IMR-90 (cell line): ENCODE results near the gene LHFPL3. TPM values are rescaled to one million over a fixed set of nuclear protein-coding genes. Genes with fewer than 3 reads are reported as not detected.

Experiments
- ATAC-seq: fragments of 200-7000 bp; cut with Tn5 transposase; 2 replicates; pipeline ENCODE4 v1.9.1; 2020; ENCODE audit warnings: low read depth, mild to moderate bottlenecking, moderate library complexity
- BruUV-seq: library from RNA; stranded (reverse); fragments of 400-500 nt; replicated peaks from 2 replicates; lab custom pipeline; 2021; lab: Mats Ljungman, UMichigan
- CTCF ChIA-PET: fragments of 300-600 bp; formaldehyde crosslinking; extraction: SDS; loops from one replicate; lab custom pipeline; 2021; ENCODE audit warnings: antibody characterized with exemption; lab: Yijun Ruan, JAX
- POLR2A ChIA-PET: fragments of 300-600 bp; sonication (Branson Sonifier 250); formaldehyde crosslinking; loops from one replicate; lab custom pipeline; 2022; ENCODE audit warnings: antibody characterized with exemption; ENCODE audit not compliant: unreplicated experiment; lab: Charles Lee
- DNase-seq: peaks from one replicate; pipeline ENCODE4 v3.0.0; 2013
- H2AFZ ChIP-seq: replicated peaks from 2 replicates; pipeline ENCODE3; 2013; ENCODE audit warnings: low read length, mild to moderate bottlenecking; ENCODE audit not compliant: poor library complexity
- H2AK5ac ChIP-seq: 2 replicates; pipeline ENCODE4 v1.6.1; 2013; ENCODE audit warnings: low read depth, low read length, inconsistent platforms
- H2AK9ac ChIP-seq: replicated peaks from 2 replicates; pipeline ENCODE3; 2013; ENCODE audit warnings: mild to moderate bottlenecking, low read depth, low read length, moderate library complexity; ENCODE audit not compliant: poor library complexity
- H2BK120ac ChIP-seq: 2 replicates; pipeline ENCODE4 v1.6.1; 2013; ENCODE audit warnings: low read depth, low read length, inconsistent platforms
- H2BK15ac ChIP-seq: 3 replicates; pipeline ENCODE4 v1.6.1; 2013; ENCODE audit warnings: low read depth, low read length, inconsistent platforms
- H2BK20ac ChIP-seq: 2 replicates; pipeline ENCODE4 v1.6.1; 2013; ENCODE audit warnings: low read depth, mild to moderate bottlenecking, inconsistent platforms, low read length, moderate library complexity
- H2BK5ac ChIP-seq: 2 replicates; pipeline ENCODE4 v1.6.1; 2013; ENCODE audit warnings: mild to moderate bottlenecking, low read depth, low read length, inconsistent platforms; ENCODE audit not compliant: poor library complexity, severe bottlenecking
- H3K14ac ChIP-seq: replicated peaks from 2 replicates; pipeline ENCODE4 v1.6.1; 2013; ENCODE audit warnings: low read depth, low read length, inconsistent platforms
- H3K18ac ChIP-seq: 2 replicates; pipeline ENCODE4 v1.6.1; 2013; ENCODE audit warnings: low read depth, low read length, control low read depth
- H3K23ac ChIP-seq: 2 replicates; pipeline ENCODE4 v1.6.1; 2013; ENCODE audit warnings: low read depth, low read length, inconsistent platforms
- H3K27ac ChIP-seq: 2 replicates; pipeline ENCODE4 v1.5.1; 2013; ENCODE audit warnings: mild to moderate bottlenecking, control low read depth, low read length; ENCODE audit not compliant: insufficient read depth
- H3K27me3 ChIP-seq: 2 replicates; pipeline ENCODE4 v1.6.1; 2013; ENCODE audit warnings: low read length; ENCODE audit not compliant: control insufficient read depth, insufficient read depth
- H3K36me3 ChIP-seq: 2 replicates; pipeline ENCODE4 v1.6.1; 2013; ENCODE audit warnings: low read length, mixed read lengths; ENCODE audit not compliant: control insufficient read depth, insufficient read depth
- H3K4ac ChIP-seq: 2 replicates; pipeline ENCODE4 v1.6.1; 2013; ENCODE audit warnings: low read depth, low read length, inconsistent platforms
- H3K4me1 ChIP-seq: 2 replicates; pipeline ENCODE4 v1.6.1; 2013; ENCODE audit warnings: low read length, mixed read lengths; ENCODE audit not compliant: control insufficient read depth, insufficient read depth
- H3K4me2 ChIP-seq: 2 replicates; pipeline ENCODE4 v1.6.1; 2013; ENCODE audit warnings: low read depth, mild to moderate bottlenecking, control low read depth, low read length, moderate library complexity
- H3K4me3 ChIP-seq: 2 replicates; pipeline ENCODE4 v1.5.1; 2013; ENCODE audit warnings: low read depth, mild to moderate bottlenecking, control low read depth, low read length, moderate library complexity; ENCODE audit not compliant: insufficient read depth
- H3K56ac ChIP-seq: 2 replicates; pipeline ENCODE4 v1.6.1; 2013; ENCODE audit warnings: low read length, inconsistent platforms; ENCODE audit not compliant: insufficient read depth; ENCODE audit errors: extremely low read depth
- H3K79me1 ChIP-seq, 2 experiments: 2 replicates each; pipeline ENCODE4 v1.6.1; 2013; ENCODE audit warnings: low read length in 2 of 2, inconsistent platforms in 1 of 2, low read depth in 1 of 2
- H3K9ac ChIP-seq: 2 replicates; pipeline ENCODE4 v1.6.1; 2013; ENCODE audit warnings: low read depth, low read length, control low read depth
- H3K9me1 ChIP-seq: 2 replicates; pipeline ENCODE4 v1.6.1; 2013; ENCODE audit warnings: low read length, inconsistent platforms; ENCODE audit not compliant: insufficient read depth
- H3K9me3 ChIP-seq: 2 replicates; pipeline ENCODE4 v1.6.1; 2013; ENCODE audit warnings: low read length; ENCODE audit not compliant: control insufficient read depth, insufficient read depth
- H4K20me1 ChIP-seq: 2 replicates; pipeline ENCODE4 v1.6.1; 2013; ENCODE audit warnings: low read length, inconsistent platforms; ENCODE audit not compliant: insufficient read depth
- H4K5ac ChIP-seq: 2 replicates; pipeline ENCODE4 v1.6.1; 2013; ENCODE audit warnings: mild to moderate bottlenecking, low read depth, low read length, control low read depth
- H4K8ac ChIP-seq, 2 experiments: 2 replicates each; pipeline ENCODE4 v1.6.1; 2013; ENCODE audit warnings: low read depth in 2 of 2, low read length in 2 of 2, control low read depth in 1 of 2, inconsistent platforms in 1 of 2
- H4K91ac ChIP-seq: 2 replicates; pipeline ENCODE4 v1.6.1; 2013; ENCODE audit warnings: low read depth, low read length, inconsistent platforms; ENCODE audit not compliant: insufficient read depth
- BHLHE40 ChIP-seq: fragments of 150-350 bp; IDR thresholded peaks from 2 replicates; pipeline ENCODE4 v1.6.1; 2016; ENCODE audit warnings: mild to moderate bottlenecking, low read depth, low read length
- CEBPB ChIP-seq: IDR thresholded peaks from 2 replicates; pipeline ENCODE4 v1.6.1; 2012; ENCODE audit warnings: low read depth, low read length, improper control_type of control experiment
- CHD1 ChIP-seq: IDR thresholded peaks from 2 replicates; pipeline ENCODE4 v1.6.1; 2012; ENCODE audit warnings: low read depth, low read length, improper control_type of control experiment
- ELK1 ChIP-seq: fragments of 150-350 bp; IDR thresholded peaks from 2 replicates; pipeline ENCODE4 v1.6.1; 2016; ENCODE audit warnings: low read depth, mild to moderate bottlenecking, low read length, moderate library complexity, borderline replicate concordance
- FOS ChIP-seq: fragments of 150-350 bp; IDR thresholded peaks from 2 replicates; pipeline ENCODE4 v1.6.1; 2016; ENCODE audit warnings: low read depth, low read length
- MAFK ChIP-seq: IDR thresholded peaks from 2 replicates; pipeline ENCODE4 v1.6.1; 2012; ENCODE audit warnings: low read depth, low read length, improper control_type of control experiment
- MAZ ChIP-seq: IDR thresholded peaks from 2 replicates; pipeline ENCODE4 v1.6.1; 2012; ENCODE audit warnings: low read depth, mild to moderate bottlenecking, low read length, improper control_type of control experiment, moderate library complexity, borderline replicate concordance
- MXI1 ChIP-seq: IDR thresholded peaks from 2 replicates; pipeline ENCODE4 v1.6.1; 2012; ENCODE audit warnings: low read depth, mild to moderate bottlenecking, low read length, moderate library complexity, borderline replicate concordance
- NFE2L2 ChIP-seq: fragments of 150-350 bp; IDR thresholded peaks from 2 replicates; pipeline ENCODE4 v1.6.1; 2016; ENCODE audit warnings: low read depth, mild to moderate bottlenecking, low read length
- POLR2A ChIP-seq: IDR thresholded peaks from 2 replicates; pipeline ENCODE4 v1.6.1; 2012; ENCODE audit warnings: mild to moderate bottlenecking, low read depth, low read length
- RAD21 ChIP-seq: IDR thresholded peaks from 2 replicates; pipeline ENCODE4 v1.6.1; 2012; ENCODE audit warnings: low read length, improper control_type of control experiment
- RCOR1 ChIP-seq: IDR thresholded peaks from 2 replicates; pipeline ENCODE4 v1.6.1; 2012; ENCODE audit warnings: mild to moderate bottlenecking, low read length, improper control_type of control experiment; ENCODE audit not compliant: insufficient replicate concordance
- RFX5 ChIP-seq: IDR thresholded peaks from 2 replicates; pipeline ENCODE4 v1.8.0; 2012; ENCODE audit warnings: low read depth, mild to moderate bottlenecking, low read length, moderate library complexity
- SMC3 ChIP-seq: fragments of 150-350 bp; IDR thresholded peaks from 2 replicates; pipeline ENCODE4 v1.6.1; 2016; ENCODE audit warnings: low read depth, mild to moderate bottlenecking, antibody characterized with exemption, low read length, moderate library complexity
- WGBS, 2 experiments: methylation state at CpG; one replicate each; pipeline versions ENCODE4 v1.1.5 to v1.1.7; 2013; ENCODE audit warnings: missing lambda C conversion rate in 2 of 2; ENCODE audit not compliant: insufficient read length in 1 of 2; ENCODE audit errors: extremely low coverage in 2 of 2; 5-methylcytosine and 5-hydroxymethylcytosine counted together
- dilution Hi-C: fragments of 300-500 bp; cut with HindIII; formaldehyde crosslinking; loops from one replicate; pipeline ENCODE4 v1.14.3; 2018; ENCODE audit warnings: low sequenced_read_pairs; ENCODE audit not compliant: unreplicated experiment
- in situ Hi-C: fragments of 300-500 bp; cut with MboI; formaldehyde crosslinking; loops from 3 replicates; pipeline ENCODE4 v1.14.3; 2019; ENCODE audit warnings: low sequenced_read_pairs, inconsistent platforms, mixed read lengths
- intact Hi-C: fragments of 100-400 bp; cut with micrococcal nuclease; formaldehyde crosslinking; loops from 2 replicates; pipeline ENCODE4 v1.10.0; 2022
- polyA plus RNA-seq, 3 experiments: library from polyadenylated mRNA; depleted of rRNA; stranded (reverse); fragments of >200 nt; gene quantifications; 2 replicates each; pipeline ENCODE4 v1.2.3, GENCODE V29; 2012; ENCODE audit warnings: low replicate concordance in 1 of 3
- total RNA-seq: library from RNA; depleted of rRNA; stranded (reverse); fragments of >200 nt; gene quantifications from 2 replicates; pipeline ENCODE4 v1.2.3, GENCODE V29; 2012
- TF ChIP-seq, protein P1 (sequence below): conservative IDR thresholded peaks from 2 replicates; pipeline ENCODE4 v1.5.1; 2012; ENCODE audit warnings: mild to moderate bottlenecking, low read depth, low read length, improper control_type of control experiment
- TF ChIP-seq, protein P2 (sequence below): fragments of 150-350 bp; IDR thresholded peaks from 2 replicates; pipeline ENCODE4 v1.6.1; 2017; ENCODE audit warnings: mild to moderate bottlenecking, antibody characterized with exemption, low read length, low read depth

LHFPL3 gene
- total and polyA plus RNA-seq, 2 of the 4 experiments (the other 2 are of a cell fraction), result not detected

DNA sequence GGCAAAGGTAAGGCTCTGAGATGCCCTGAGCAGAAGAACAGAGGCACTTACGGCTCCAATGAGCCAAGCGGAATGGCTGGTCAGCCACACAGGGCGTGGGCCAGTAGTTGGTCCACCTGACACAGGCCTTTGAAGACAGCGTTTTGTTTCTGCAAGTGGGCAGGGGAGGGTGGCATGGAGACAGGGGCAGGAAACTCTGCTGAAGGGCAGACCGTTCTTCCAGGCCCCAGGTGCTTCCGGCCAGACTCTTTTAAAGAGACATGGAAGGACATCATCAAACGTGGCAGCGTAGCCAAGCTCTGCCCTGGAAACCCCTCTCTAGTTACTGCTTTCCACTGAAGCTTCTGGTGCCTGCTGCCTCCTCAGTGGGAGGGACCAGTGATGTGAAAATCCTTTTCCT, 608.1 kb downstream of the LHFPL3 start:
- Histone ChIP-seq H3K4me2 (no peak overlapping the region), H2BK5ac (no peak overlapping the region), H3K23ac (no peak overlapping the region), H3K4me1 (no peaks in the 10 kb centered on the region), H3K9me3 (no peaks in the 10 kb centered on the region), H3K56ac (no peak overlapping the region), H3K18ac (no peak overlapping the region), H2BK20ac (no peak overlapping the region), H3K14ac (no peak overlapping the region), H3K27me3 (no peaks in the 10 kb centered on the region), H3K9ac (no peak overlapping the region), H3K27ac (no peak overlapping the region), H2AK9ac (peak overlapping the region; percentile 35), H4K20me1 (no peaks in the 10 kb centered on the region), H3K4me3 (no peak overlapping the region), H4K5ac (no peak overlapping the region), H3K4ac (no peak overlapping the region), H4K91ac (no peak overlapping the region), H3K9me1 (peaks cover 3% of the 10 kb centered on the region; the same call in 1 of the 2 replicates), H2AFZ (peak overlapping the region; percentile 52), H3K79me1 (no peaks in the 10 kb centered on the region), H4K8ac (no peak overlapping the region), H3K36me3 (no peaks in the 10 kb centered on the region), H2BK120ac (no peak overlapping the region), H2AK5ac (no peak overlapping the region), H2BK15ac (no peak overlapping the region)
- CTCF ChIA-PET, result no interaction called here
- intact Hi-C loops (no loop called here), in situ Hi-C loops (no loop called here), dilution Hi-C loops (no loop called here)
- no peak for DNase-seq
- TF ChIP-seq, protein P1, sequence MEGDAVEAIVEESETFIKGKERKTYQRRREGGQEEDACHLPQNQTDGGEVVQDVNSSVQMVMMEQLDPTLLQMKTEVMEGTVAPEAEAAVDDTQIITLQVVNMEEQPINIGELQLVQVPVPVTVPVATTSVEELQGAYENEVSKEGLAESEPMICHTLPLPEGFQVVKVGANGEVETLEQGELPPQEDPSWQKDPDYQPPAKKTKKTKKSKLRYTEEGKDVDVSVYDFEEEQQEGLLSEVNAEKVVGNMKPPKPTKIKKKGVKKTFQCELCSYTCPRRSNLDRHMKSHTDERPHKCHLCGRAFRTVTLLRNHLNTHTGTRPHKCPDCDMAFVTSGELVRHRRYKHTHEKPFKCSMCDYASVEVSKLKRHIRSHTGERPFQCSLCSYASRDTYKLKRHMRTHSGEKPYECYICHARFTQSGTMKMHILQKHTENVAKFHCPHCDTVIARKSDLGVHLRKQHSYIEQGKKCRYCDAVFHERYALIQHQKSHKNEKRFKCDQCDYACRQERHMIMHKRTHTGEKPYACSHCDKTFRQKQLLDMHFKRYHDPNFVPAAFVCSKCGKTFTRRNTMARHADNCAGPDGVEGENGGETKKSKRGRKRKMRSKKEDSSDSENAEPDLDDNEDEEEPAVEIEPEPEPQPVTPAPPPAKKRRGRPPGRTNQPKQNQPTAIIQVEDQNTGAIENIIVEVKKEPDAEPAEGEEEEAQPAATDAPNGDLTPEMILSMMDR, result no peak
- TF ChIP-seq, protein P2, sequence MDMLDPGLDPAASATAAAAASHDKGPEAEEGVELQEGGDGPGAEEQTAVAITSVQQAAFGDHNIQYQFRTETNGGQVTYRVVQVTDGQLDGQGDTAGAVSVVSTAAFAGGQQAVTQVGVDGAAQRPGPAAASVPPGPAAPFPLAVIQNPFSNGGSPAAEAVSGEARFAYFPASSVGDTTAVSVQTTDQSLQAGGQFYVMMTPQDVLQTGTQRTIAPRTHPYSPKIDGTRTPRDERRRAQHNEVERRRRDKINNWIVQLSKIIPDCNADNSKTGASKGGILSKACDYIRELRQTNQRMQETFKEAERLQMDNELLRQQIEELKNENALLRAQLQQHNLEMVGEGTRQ, result no peak
- TF ChIP-seq RFX5 (no peak), POLR2A (no peak), CEBPB (no peak), FOS (no peak), BHLHE40 (no peak), ELK1 (no peak), NFE2L2 (no peak), MAFK (no peak), CHD1 (no peak), SMC3 (no peak), MAZ (no peak), MXI1 (no peak), RCOR1 (no peak), RAD21 (no peak)
- POLR2A ChIA-PET, result no interaction called here
- WGBS, 2 experiments, result 93% methylated on average over 2 of the region's 8 CpGs; no CpG with 5 or more reads in 1 of the 2 experiments
- no peak for ATAC-seq
- BruUV-seq, result no TSS peak
